GM21825 (cell line): ENCODE results near the gene KCTD16.

Experiments used
- ATAC-seq: cut with Tn5 transposase; IDR thresholded peaks from one replicate; pipeline ENCODE4 v1.9.1; 2021; ENCODE audit warnings: mild to moderate bottlenecking, moderate library complexity; ENCODE audit not compliant: unreplicated experiment

The KCTD16 gene

GRCh38 chr5:144206141-144206540 lies 35.5 kb downstream of the KCTD16 start:
- ATAC-seq, result no peak

DNA sequence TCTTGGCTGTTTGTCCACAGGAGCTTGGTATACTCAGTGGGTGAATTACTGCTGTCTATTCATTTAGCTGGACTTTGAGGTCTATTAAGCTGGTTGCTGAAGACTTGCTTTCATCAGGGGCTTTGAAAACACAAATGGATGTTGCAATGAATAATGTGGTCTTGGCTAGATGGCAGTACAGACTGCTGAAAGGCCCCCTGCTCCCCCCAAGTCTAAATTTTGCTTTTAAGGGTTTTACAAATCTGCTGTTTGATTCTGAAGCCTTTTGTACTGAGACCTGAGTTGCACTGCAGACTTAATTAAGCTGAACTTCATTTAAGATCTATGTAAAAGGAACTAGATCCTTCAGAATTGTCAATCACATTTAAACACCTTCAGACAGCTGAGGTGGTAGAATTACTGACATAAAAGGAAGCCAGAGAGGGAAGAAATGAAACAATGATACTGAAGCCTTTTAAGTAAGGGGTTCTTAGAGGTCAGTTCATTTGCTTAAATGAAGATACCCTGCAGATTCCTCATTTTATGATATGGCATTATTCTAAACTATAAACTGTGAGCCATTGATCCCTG lies 37.3 kb downstream of the KCTD16 start:
- ATAC-seq, result no peak

DNA sequence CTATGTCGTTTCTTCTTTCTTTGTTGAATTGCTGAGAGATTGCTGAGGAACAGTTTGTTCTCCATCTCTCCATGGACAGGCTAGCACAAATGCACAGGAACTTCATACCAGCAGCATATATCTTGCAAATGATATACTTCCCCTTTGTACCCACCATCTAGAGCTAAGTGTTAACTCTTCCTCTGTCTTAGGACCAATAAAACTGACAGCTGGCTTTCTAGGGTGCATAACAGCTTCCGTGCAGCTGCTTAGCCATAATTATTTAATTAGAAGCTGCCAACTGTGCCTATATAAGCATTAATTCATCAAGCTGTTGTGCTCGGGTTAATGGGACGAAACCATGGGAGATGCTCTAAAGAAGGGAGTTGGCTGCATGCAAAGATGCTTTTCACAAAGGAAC lies 38.7 kb downstream of the KCTD16 start:
- no peak for ATAC-seq

- no peak for ATAC-seq
These were observed 40.0 kb downstream of the KCTD16 start for GRCh38 chr5:144210655-144211054.

DNA sequence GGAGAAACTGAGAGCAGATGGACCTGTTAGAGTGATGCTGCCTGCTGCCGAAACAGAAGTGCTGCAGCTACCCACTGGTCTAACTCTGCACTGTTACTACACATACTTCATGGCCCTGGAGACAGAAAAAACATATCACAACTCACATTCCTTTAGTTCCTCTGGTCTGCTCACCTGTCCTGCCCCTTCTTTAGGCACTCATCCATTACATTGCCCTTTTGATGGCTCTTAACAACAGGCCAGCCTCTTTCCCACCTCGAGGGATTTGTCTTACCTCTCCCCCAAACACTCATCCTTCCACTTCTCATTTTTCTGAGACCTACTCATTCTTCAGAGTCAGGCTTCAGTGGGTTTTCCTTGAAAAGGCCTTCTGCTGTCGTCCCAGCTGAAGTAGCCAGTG lies 49.2 kb downstream of the KCTD16 start:
- ATAC-seq, result no peak

DNA sequence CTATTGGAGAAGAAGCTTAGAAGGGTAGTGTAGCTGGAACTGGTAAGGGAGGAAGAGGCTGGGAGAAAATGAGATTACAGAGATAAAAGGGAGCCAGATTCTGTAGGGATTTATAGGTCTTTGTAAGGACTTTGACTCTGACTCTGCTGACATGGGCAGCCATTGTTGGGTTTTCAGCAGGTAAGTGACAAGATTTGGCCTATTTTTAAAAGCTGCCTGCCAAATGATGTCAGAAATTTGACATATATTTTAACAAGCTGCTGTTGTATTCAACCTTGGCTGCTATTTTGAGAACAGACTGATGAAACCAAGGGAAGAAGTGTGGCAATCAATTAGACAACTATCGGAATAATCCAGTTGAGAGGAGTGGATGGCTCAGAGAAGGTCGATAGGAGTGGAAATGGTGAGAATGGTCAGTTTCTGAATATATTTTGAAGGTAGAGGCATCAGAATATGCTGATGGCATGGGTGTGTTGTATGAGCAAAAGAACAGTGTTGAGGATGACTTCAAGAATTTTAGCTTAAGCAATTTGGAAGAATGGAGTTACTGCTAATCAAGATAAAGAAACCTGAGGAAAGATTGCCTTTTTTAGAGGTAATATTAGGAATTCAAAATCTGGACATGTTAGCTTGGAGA lies 56.8 kb downstream of the KCTD16 start:
- ATAC-seq, result no peak

DNA sequence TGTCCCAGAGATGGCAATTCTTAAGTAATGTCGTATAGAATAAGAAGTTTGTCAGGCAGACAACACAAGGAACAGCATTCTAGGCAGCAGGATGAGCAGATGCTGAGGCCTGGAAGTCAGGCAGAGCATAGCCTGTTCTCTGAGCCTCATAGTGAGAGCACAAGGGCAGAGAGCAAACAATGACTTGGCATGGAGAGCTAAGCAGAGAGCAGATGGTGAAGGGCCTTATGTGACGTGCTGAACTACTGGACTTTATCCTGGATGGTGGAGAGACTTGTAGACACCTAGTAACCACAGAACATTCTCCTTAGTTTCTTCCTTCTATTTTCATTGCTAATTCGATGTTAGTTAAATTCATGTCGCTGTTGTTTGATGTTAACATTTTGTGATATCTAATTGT lies 60.1 kb downstream of the KCTD16 start:
- no peak for ATAC-seq

GRCh38 chr5:144232285-144232684 lies 61.6 kb downstream of the KCTD16 start:
- no peak for ATAC-seq

DNA sequence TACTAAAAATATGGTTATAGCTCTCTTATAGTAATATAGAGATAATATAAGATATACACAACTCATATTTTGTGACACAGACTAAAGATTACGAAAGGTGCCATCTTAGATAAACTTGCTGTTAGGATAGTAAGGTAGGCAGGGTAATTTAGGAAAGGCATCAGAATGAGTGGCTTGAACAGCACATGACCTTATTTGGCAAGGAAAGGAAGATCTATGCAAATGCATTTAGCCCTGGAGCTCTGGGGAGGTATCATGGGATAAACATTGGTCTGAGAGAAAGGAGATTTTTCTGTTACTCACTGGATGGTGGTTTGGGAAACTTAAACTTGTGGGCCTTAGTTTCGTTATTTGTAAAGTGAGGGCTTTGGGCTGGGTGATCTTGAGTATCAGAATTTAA lies 65.8 kb downstream of the KCTD16 start:
- ATAC-seq, result no peak

- no peak for ATAC-seq
These were observed 67.2 kb downstream of the KCTD16 start for GRCh38 chr5:144237851-144238250.

DNA sequence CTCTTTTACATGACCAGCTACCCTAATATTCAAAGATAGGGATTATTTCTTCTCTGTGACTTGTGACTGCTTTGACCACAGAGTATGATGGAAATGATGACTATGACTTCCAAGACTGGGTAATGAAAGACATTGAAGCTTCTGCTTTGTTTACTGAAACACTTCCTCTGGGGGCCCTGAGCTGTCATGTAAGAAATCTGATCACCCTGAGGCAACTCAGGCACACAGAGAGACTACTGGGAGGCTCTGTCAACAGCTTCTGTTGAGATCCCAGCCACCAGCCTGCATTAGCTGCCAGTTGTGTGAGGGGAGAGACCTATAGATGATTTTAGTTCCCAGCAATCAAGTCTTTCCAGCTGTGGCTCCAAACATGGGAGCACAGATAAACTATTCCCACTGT lies 76.5 kb downstream of the KCTD16 start:
- no peak for ATAC-seq

- ATAC-seq, result no peak
These were observed 77.3 kb downstream of the KCTD16 start for GRCh38 chr5:144248015-144248414.

GRCh38 chr5:144249755-144250464 lies 79.2 kb downstream of the KCTD16 start:
- ATAC-seq, result no peak

DNA sequence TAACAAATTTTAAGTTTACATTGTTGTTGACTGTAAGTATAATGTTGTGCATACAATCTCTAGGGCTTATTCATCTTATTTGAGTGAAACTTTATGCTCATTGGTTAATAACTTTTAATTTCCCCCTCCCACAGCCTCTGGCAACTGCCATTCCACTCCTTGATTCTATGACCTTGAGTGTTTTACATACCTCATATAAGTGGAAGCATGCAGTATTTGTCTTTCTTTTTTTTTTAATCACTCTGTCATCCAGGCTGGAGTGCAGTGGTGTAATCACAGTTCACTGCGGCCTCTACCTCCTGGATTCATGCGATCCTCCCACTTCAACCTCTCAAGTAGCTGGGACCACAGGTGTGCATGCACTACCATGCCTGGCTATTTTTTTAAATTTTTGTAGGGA lies 83.9 kb downstream of the KCTD16 start:
- ATAC-seq, result no peak

- ATAC-seq, result no peak
These were observed 89.4 kb downstream of the KCTD16 start for GRCh38 chr5:144260121-144260520.

- ATAC-seq, result no peak
These were observed 95.1 kb downstream of the KCTD16 start for GRCh38 chr5:144265643-144266247.

GRCh38 chr5:144267961-144268513 lies 97.4 kb downstream of the KCTD16 start:
- ATAC-seq, result no peak

- ATAC-seq, result no peak
These were observed 102.8 kb downstream of the KCTD16 start for GRCh38 chr5:144273232-144274027.

DNA sequence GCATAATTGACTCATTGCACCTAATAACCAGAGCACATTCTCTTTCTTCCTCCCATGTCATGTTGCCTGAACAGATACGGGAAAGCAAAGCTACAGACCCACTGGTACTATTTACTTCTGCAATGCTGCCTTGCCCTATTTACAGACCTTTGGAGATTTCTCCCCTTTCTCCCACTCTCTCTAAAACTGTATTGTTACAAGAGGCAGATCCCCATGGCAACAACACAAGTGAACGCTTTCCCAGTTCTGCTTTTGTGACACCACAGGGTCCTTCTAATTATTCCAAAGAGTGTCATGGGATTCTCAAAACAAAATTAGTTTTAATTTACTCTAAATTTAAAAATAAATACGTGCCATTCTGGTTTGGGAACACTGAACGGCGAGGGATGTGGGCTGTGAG lies 104.7 kb downstream of the KCTD16 start:
- ATAC-seq, result no peak

- ATAC-seq, result no peak
These were observed 105.6 kb downstream of the KCTD16 start for GRCh38 chr5:144276034-144276822.
